Measurements from ENCODE around the gene TRPM3. TPM values are rescaled to one million over a fixed set of nuclear protein-coding genes. Genes with fewer than 3 reads are reported as not detected.

The TRPM3 gene
- total RNA-seq, 1 experiment from 2014 or later = not detected

DNA sequence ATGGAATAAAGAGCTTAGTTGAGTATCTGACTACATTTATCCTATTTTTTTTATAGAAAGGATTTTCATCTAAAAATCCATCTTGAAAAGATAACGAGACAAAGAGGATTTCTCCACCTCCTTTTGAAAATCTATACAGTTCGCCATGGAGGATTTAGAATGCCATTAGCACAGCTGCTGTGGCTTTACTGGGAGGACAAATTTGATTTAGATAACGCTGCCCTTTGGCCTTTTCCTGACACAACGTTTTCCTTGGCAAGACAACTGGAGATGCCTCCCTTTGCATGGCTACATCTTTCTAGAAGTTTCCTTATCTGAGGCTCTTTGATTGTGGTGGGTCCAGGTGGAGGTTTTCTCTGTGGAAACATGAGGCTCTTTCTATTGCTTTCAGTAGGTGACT is 560.3 kb downstream of the TRPM3 start:
- no peaks in the 10 kb centered on the region for H3K9me3 ChIP-seq (ENCODE audit: low read length)
- no peak for ATAC-seq
- no peaks in the 10 kb centered on the region for H3K36me3 ChIP-seq (ENCODE audit: low read depth, low read length)
- H3F3A ChIP-seq (ENCODE audit: low read length, unreplicated experiment) = no peaks in the 10 kb centered on the region
- no peak overlapping the region for H2AFZ ChIP-seq (ENCODE audit: low read length)
- H3K27me3 ChIP-seq (ENCODE audit: low read length) = no peaks in the 10 kb centered on the region; the same call in 1 of the 2 replicates
- H3K9me2 ChIP-seq (replicated peaks; ENCODE audit: low read length) = no peaks in the 10 kb centered on the region
- no peak overlapping the region for H3K9ac ChIP-seq (ENCODE audit: low read length)
- no peaks in the 10 kb centered on the region for H3K79me2 ChIP-seq (ENCODE audit: low read length)
- no peak for DNase-seq
- no TSS peak for BruUV-seq (replicated peaks)
- no peak overlapping the region for H3K27ac ChIP-seq (ENCODE audit: low read length)
- H4K20me1 ChIP-seq (ENCODE audit: low read length) = no peaks in the 10 kb centered on the region
- CTCF ChIA-PET = no interaction called here
- intact Hi-C loops (cut with micrococcal nuclease) = no loop called here
- no peak overlapping the region for H3K4me3 ChIP-seq (ENCODE audit: low read length)
- TF ChIP-seq, protein P1, sequence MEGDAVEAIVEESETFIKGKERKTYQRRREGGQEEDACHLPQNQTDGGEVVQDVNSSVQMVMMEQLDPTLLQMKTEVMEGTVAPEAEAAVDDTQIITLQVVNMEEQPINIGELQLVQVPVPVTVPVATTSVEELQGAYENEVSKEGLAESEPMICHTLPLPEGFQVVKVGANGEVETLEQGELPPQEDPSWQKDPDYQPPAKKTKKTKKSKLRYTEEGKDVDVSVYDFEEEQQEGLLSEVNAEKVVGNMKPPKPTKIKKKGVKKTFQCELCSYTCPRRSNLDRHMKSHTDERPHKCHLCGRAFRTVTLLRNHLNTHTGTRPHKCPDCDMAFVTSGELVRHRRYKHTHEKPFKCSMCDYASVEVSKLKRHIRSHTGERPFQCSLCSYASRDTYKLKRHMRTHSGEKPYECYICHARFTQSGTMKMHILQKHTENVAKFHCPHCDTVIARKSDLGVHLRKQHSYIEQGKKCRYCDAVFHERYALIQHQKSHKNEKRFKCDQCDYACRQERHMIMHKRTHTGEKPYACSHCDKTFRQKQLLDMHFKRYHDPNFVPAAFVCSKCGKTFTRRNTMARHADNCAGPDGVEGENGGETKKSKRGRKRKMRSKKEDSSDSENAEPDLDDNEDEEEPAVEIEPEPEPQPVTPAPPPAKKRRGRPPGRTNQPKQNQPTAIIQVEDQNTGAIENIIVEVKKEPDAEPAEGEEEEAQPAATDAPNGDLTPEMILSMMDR (conservative IDR thresholded peaks at IDR 0.05; ENCODE audit: low read depth, low read length) = no peak
- no peak for TF ChIP-seq EZH2 (IDR thresholded peaks at IDR 0.05; ENCODE audit: low read length, unreplicated experiment)
- no peak overlapping the region for H3K4me2 ChIP-seq (ENCODE audit: low read length)
- no peaks in the 10 kb centered on the region for H3K4me1 ChIP-seq (ENCODE audit: insufficient read depth, low read length)
- POLR2A ChIA-PET (ENCODE audit: unreplicated experiment) = no interaction called here

DNA sequence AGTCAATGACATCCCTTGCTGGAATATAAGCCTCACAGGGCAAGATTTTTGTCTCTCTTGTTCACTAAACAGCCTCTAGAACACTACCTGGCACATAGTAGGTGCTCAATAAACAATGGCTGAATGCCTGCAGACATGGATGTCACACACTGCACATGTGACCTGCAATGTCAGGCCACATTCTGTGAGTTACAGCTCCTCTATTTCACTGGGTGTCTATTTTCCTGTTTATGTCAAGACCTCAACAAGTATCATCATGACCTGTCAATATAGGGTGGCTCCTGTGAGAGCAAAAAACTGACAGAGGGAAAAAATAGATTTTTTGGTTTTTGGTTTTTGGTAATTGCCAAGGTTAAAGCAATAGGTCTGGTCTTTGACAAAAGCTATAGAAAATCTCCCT is 562.3 kb downstream of the TRPM3 start:
- intact Hi-C loops (cut with micrococcal nuclease) = no loop called here
- no peaks in the 10 kb centered on the region; the same call in 1 of the 2 replicates for H3K27me3 ChIP-seq (ENCODE audit: low read length)
- no peak for ATAC-seq
- no peaks in the 10 kb centered on the region for H3F3A ChIP-seq (ENCODE audit: low read length, unreplicated experiment)
- no peaks in the 10 kb centered on the region for H3K9me3 ChIP-seq (ENCODE audit: low read length)
- no peak overlapping the region for H3K4me3 ChIP-seq (ENCODE audit: low read length)
- H3K79me2 ChIP-seq (ENCODE audit: low read length) = no peaks in the 10 kb centered on the region
- H2AFZ ChIP-seq (ENCODE audit: low read length) = no peak overlapping the region
- no peaks in the 10 kb centered on the region for H4K20me1 ChIP-seq (ENCODE audit: low read length)
- TF ChIP-seq EZH2 (IDR thresholded peaks at IDR 0.05; ENCODE audit: low read length, unreplicated experiment) = no peak
- TF ChIP-seq, protein P1 (conservative IDR thresholded peaks at IDR 0.05; ENCODE audit: low read depth, low read length) = no peak
- TF ChIP-seq EZH2phosphoT487 (IDR thresholded peaks at IDR 0.05; ENCODE audit: borderline replicate concordance, low read length) = no peak
- ChIA-PET POLR2A (ENCODE audit: unreplicated experiment) (no interaction called here), CTCF (no interaction called here)
- BruUV-seq (replicated peaks) = no TSS peak
- H3K9ac ChIP-seq (ENCODE audit: low read length) = no peak overlapping the region
- H3K4me1 ChIP-seq (ENCODE audit: insufficient read depth, low read length) = no peaks in the 10 kb centered on the region
- no peaks in the 10 kb centered on the region for H3K36me3 ChIP-seq (ENCODE audit: low read depth, low read length)
- no peak for DNase-seq
- no peak overlapping the region for H3K4me2 ChIP-seq (ENCODE audit: low read length)
- H3K27ac ChIP-seq (ENCODE audit: low read length) = no peak overlapping the region
- H3K9me2 ChIP-seq (replicated peaks; ENCODE audit: low read length) = no peaks in the 10 kb centered on the region

GRCh38 chr9:70557661-70558369 is 563.6 kb downstream of the TRPM3 start:
- ChIA-PET POLR2A (ENCODE audit: unreplicated experiment) (no interaction called here), CTCF (no interaction called here)
- Histone ChIP-seq H3K9ac (ENCODE audit: low read length) (no peak overlapping the region), H3K79me2 (ENCODE audit: low read length) (no peaks in the 10 kb centered on the region), H4K20me1 (ENCODE audit: low read length) (no peaks in the 10 kb centered on the region), H3K27ac (ENCODE audit: low read length) (no peak overlapping the region), H3K36me3 (ENCODE audit: low read depth, low read length) (no peaks in the 10 kb centered on the region), H3K27me3 (ENCODE audit: low read length) (no peaks in the 10 kb centered on the region; the same call in 1 of the 2 replicates), H3K4me3 (ENCODE audit: low read length) (no peak overlapping the region), H3K4me2 (ENCODE audit: low read length) (no peak overlapping the region), H2AFZ (ENCODE audit: low read length) (no peak overlapping the region), H3K9me2 (replicated peaks; ENCODE audit: low read length) (no peaks in the 10 kb centered on the region), H3K9me3 (ENCODE audit: low read length) (no peaks in the 10 kb centered on the region), H3K4me1 (ENCODE audit: insufficient read depth, low read length) (no peaks in the 10 kb centered on the region), H3F3A (ENCODE audit: low read length, unreplicated experiment) (no peaks in the 10 kb centered on the region)
- intact Hi-C loops (cut with micrococcal nuclease) = no loop called here
- ATAC-seq (no peak), DNase-seq (no peak)
- BruUV-seq (replicated peaks) = no TSS peak
- TF ChIP-seq, protein P1 (conservative IDR thresholded peaks at IDR 0.05; ENCODE audit: low read depth, low read length) = no peak
- TF ChIP-seq EZH2 (IDR thresholded peaks at IDR 0.05; ENCODE audit: low read length, unreplicated experiment) (no peak), EZH2phosphoT487 (IDR thresholded peaks at IDR 0.05; ENCODE audit: borderline replicate concordance, low read length) (no peak)

Measured in PC-3 (cell line).